WTC11 (cell line): ENCODE results near the gene KHDC4. TPM values are rescaled to one million over a fixed set of nuclear protein-coding genes. Genes with fewer than 3 reads are reported as not detected.
"Not testable (repeated sequence)": the region's sequence is repeated elsewhere in the genome, so short reads cannot be mapped to it uniquely, and the experiment has no call there.

Experiments used
- ATAC-seq: fragments of 200-7000 bp; cut with Tn5 transposase; 2 replicates; pipeline ENCODE4 v1.10.0; 2021; ENCODE audit warnings: mild to moderate bottlenecking, moderate library complexity
- CTCF ChIA-PET: fragments of 300-600 bp; sonication (Branson Sonifier 250); formaldehyde crosslinking; loops from one replicate; lab custom pipeline; 2021; ENCODE audit warnings: antibody characterized with exemption; lab: Charles Lee
- POLR2A ChIA-PET: fragments of 350-600 bp; sonication (Branson Sonifier 250); formaldehyde crosslinking; loops from one replicate; lab custom pipeline; 2021; ENCODE audit warnings: antibody characterized with exemption; lab: Charles Lee
- DNase-seq: peaks from one replicate; pipeline ENCODE4 v3.0.0; 2021; ENCODE audit warnings: low spot score
- H3K27ac Mint-ChIP-seq: 2 replicates; pipeline ENCODE4 v1.8.0; 2021; ENCODE audit warnings: mixed read lengths
- H3K27me3 Mint-ChIP-seq: 2 replicates; pipeline ENCODE4 v1.8.0; 2021; ENCODE audit warnings: low read depth, mild to moderate bottlenecking, moderate library complexity, mixed read lengths
- H3K36me3 Mint-ChIP-seq: 2 replicates; pipeline ENCODE4 v1.8.0; 2021; ENCODE audit warnings: mixed read lengths
- H3K4me1 Mint-ChIP-seq: 2 replicates; pipeline ENCODE4 v1.8.0; 2022; ENCODE audit warnings: mixed read lengths
- H3K4me3 Mint-ChIP-seq: 2 replicates; pipeline ENCODE4 v1.8.0; 2021; ENCODE audit warnings: mild to moderate bottlenecking, moderate library complexity, mixed read lengths
- H3K9me3 Mint-ChIP-seq: 2 replicates; pipeline ENCODE4 v1.8.0; 2021; ENCODE audit warnings: mixed read lengths
- CBFB ChIP-seq: sonication (generic); formaldehyde crosslinking; IDR thresholded peaks from 2 replicates; pipeline ENCODE4 v1.8.1; 2022; ENCODE audit warnings: mild to moderate bottlenecking, low read depth, missing genetic modification reagents
- CREB1 ChIP-seq: sonication (generic); formaldehyde crosslinking; IDR thresholded peaks from 2 replicates; pipeline ENCODE4 v1.8.0; 2023; ENCODE audit warnings: mild to moderate bottlenecking, missing genetic modification reagents
- CREM ChIP-seq: sonication (generic); formaldehyde crosslinking; IDR thresholded peaks from 2 replicates; pipeline ENCODE4 v1.8.1; 2022; ENCODE audit warnings: mild to moderate bottlenecking, missing genetic modification reagents, moderate library complexity
- E2F5 ChIP-seq: sonication (generic); formaldehyde crosslinking; IDR thresholded peaks from 2 replicates; pipeline ENCODE4 v1.8.1; 2022; ENCODE audit warnings: mild to moderate bottlenecking, moderate library complexity, missing genetic modification reagents
- ERG ChIP-seq: fragments of 250-450 bp; sonication (Bioruptor Pico); IDR thresholded peaks from 2 replicates; pipeline ENCODE4 v1.8.0; 2021; ENCODE audit warnings: mild to moderate bottlenecking
- NFE2L1 ChIP-seq: sonication (generic); formaldehyde crosslinking; IDR thresholded peaks from 2 replicates; pipeline ENCODE4 v1.8.1; 2023; ENCODE audit warnings: missing genetic modification reagents
- RELA ChIP-seq: sonication (generic); formaldehyde crosslinking; IDR thresholded peaks from 2 replicates; pipeline ENCODE4 v1.8.1; 2022; ENCODE audit warnings: missing genetic modification reagents, mild to moderate bottlenecking, borderline replicate concordance
- TEAD1 ChIP-seq: sonication (generic); formaldehyde crosslinking; IDR thresholded peaks from 2 replicates; pipeline ENCODE4 v1.8.0; 2022; ENCODE audit warnings: mild to moderate bottlenecking, missing genetic modification reagents
- TEAD4 ChIP-seq: sonication (generic); formaldehyde crosslinking; IDR thresholded peaks from 2 replicates; pipeline ENCODE4 v1.8.0; 2022; ENCODE audit warnings: mild to moderate bottlenecking, missing genetic modification reagents
- TP53 ChIP-seq: sonication (generic); formaldehyde crosslinking; IDR thresholded peaks from 2 replicates; pipeline ENCODE4 v1.8.1; 2023; ENCODE audit warnings: mild to moderate bottlenecking, missing genetic modification reagents
- USF1 ChIP-seq: sonication (generic); formaldehyde crosslinking; IDR thresholded peaks from 2 replicates; pipeline ENCODE4 v1.8.0; 2022; ENCODE audit warnings: mild to moderate bottlenecking, missing genetic modification reagents
- ZNF219 ChIP-seq: sonication (generic); formaldehyde crosslinking; IDR thresholded peaks from 2 replicates; pipeline ENCODE4 v1.8.0; 2023; ENCODE audit warnings: missing genetic modification reagents, mild to moderate bottlenecking, borderline replicate concordance
- ZNF263 ChIP-seq: sonication (generic); formaldehyde crosslinking; IDR thresholded peaks from 2 replicates; pipeline ENCODE4 v1.8.1; 2022; ENCODE audit warnings: low read depth, mild to moderate bottlenecking, moderate library complexity, missing genetic modification reagents
- total RNA-seq: library from RNA; stranded (reverse); gene quantifications from 3 replicates; pipeline ENCODE4 v1.2.3, GENCODE V29; 2021

Gene KHDC4
- total RNA-seq, 1 experiment from 2014 or later: 64.4 TPM

- Mint-ChIP-seq H3K36me3 (peaks cover 51% of the 10 kb centered on the region), H3K9me3 (no peaks in the 10 kb centered on the region), H3K27ac (no peak overlapping the region), H3K27me3 (no peaks in the 10 kb centered on the region), H3K4me3 (no peak overlapping the region), H3K4me1 (no peaks in the 10 kb centered on the region)
- ChIA-PET CTCF (no interaction called here), POLR2A (no interaction called here)
- DNase-seq (no peak), ATAC-seq (no peak)
- TF ChIP-seq E2F5 (CRISPR knock-in tag): no peak
- TF ChIP-seq TEAD1 (CRISPR knock-in tag): no peak
Measured at GRCh38 chr1:155898888-155899287, 35.3 kb downstream of the KHDC4 start.

GRCh38 chr1:155897746-155898145, 36.5 kb downstream of the KHDC4 start:
- ChIA-PET POLR2A (no interaction called here), CTCF (no interaction called here)
- Mint-ChIP-seq H3K27me3 (no peaks in the 10 kb centered on the region), H3K27ac (no peak overlapping the region), H3K9me3 (no peaks in the 10 kb centered on the region), H3K4me3 (no peak overlapping the region), H3K36me3 (peaks cover 41% of the 10 kb centered on the region), H3K4me1 (no peaks in the 10 kb centered on the region)
- no peak for TF ChIP-seq TP53 (CRISPR knock-in tag)
- no peak for TF ChIP-seq ZNF263 (CRISPR knock-in tag)
- no peak for TF ChIP-seq TEAD4 (CRISPR knock-in tag)
- no peak for TF ChIP-seq ZNF219 (CRISPR knock-in tag)
- TF ChIP-seq RELA (CRISPR knock-in tag): no peak
- TF ChIP-seq NFE2L1 (CRISPR knock-in tag): no peak
- no peak for TF ChIP-seq CREM (CRISPR knock-in tag)
- TF ChIP-seq ERG: no peak
- no peak for TF ChIP-seq CREB1 (CRISPR knock-in tag)
- TF ChIP-seq USF1 (CRISPR knock-in tag): no peak
- TF ChIP-seq E2F5 (CRISPR knock-in tag): no peak
- no peak for TF ChIP-seq CBFB (CRISPR knock-in tag)
- no peak for ATAC-seq
- DNase-seq: no peak

GRCh38 chr1:155896476-155896875, 37.7 kb downstream of the KHDC4 start:
- DNase-seq, CTCF ChIA-PET, H3K27ac Mint-ChIP-seq, H3K9me3 Mint-ChIP-seq, POLR2A ChIA-PET, ATAC-seq, H3K4me1 Mint-ChIP-seq, H3K4me3 Mint-ChIP-seq, H3K27me3 Mint-ChIP-seq: not testable (repeated sequence)
- peaks cover 36% of the 10 kb centered on the region for H3K36me3 Mint-ChIP-seq

GRCh38 chr1:155895617-155896016, 38.6 kb downstream of the KHDC4 start:
- H3K27ac Mint-ChIP-seq, ATAC-seq, H3K27me3 Mint-ChIP-seq, DNase-seq, H3K4me1 Mint-ChIP-seq, H3K9me3 Mint-ChIP-seq, POLR2A ChIA-PET, H3K4me3 Mint-ChIP-seq: not testable (repeated sequence)
- H3K36me3 Mint-ChIP-seq: peaks cover 31% of the 10 kb centered on the region
- CTCF ChIA-PET: interaction anchor here (0.6 kb wide), 1 partner anchor 112 kb away, joined by 3 read pairs; no protein-coding TSS in a partner anchor
